Uterus (tissue), 4 donors: ENCODE results near the gene RASSF8. TPM values are rescaled to one million over a fixed set of nuclear protein-coding genes. Genes with fewer than 3 reads are reported as not detected.

ENCODE experiments used
- DNase-seq, 2 donors: peaks; one replicate each; pipeline ENCODE4 v3.0.0-alpha.2; 2019 to 2020
- H3K27ac ChIP-seq, 2 donors: fragments of 200-600 bp; sonication (generic); 1 replicate in 1 of 2; 2 replicates in 1 of 2; pipeline ENCODE4 v1.5.1; 2016 to 2018
- H3K27me3 ChIP-seq, 2 donors: fragments of 200-600 bp; sonication (generic); one replicate each; pipeline ENCODE4 v1.5.1; 2018 to 2019; ENCODE audit warnings: control low read depth in 1 of 2
- H3K36me3 ChIP-seq, 2 donors: fragments of 200-600 bp; sonication (generic); one replicate each; pipeline ENCODE4 v1.5.1; 2019; ENCODE audit warnings: control low read depth in 1 of 2
- H3K4me1 ChIP-seq, 2 donors: fragments of 200-600 bp; sonication (generic); one replicate each; pipeline ENCODE4 v1.5.1; 2018 to 2019; ENCODE audit warnings: control low read depth in 1 of 2
- H3K4me3 ChIP-seq, 2 donors: fragments of 200-600 bp; sonication (generic); 1 replicate in 1 of 2; 2 replicates in 1 of 2; pipeline ENCODE4 v1.5.1; 2018 to 2019; ENCODE audit warnings: mild to moderate bottlenecking in 1 of 2
- H3K9me3 ChIP-seq, 2 donors: fragments of 200-600 bp; sonication (generic); one replicate each; pipeline ENCODE4 v1.5.1; 2019; ENCODE audit warnings: control low read depth in 1 of 2
- POLR2A ChIP-seq, 2 donors: fragments of 450-650 bp; IDR thresholded peaks; one replicate each; pipeline ENCODE4 v1.6.1; 2016; ENCODE audit warnings: antibody characterized with exemption in 2 of 2, mild to moderate bottlenecking in 1 of 2, moderate library complexity in 1 of 2
- intact Hi-C: fragments of 100-400 bp; cut with DNase I; formaldehyde crosslinking; loops from one replicate; pipeline ENCODE4 v1.15.1; 2023; ENCODE audit warnings: low total_unique reads
- total RNA-seq, 4 donors: library from RNA; depleted of rRNA in 3 of 4; stranded (reverse); fragments of >200 nt in 3 of 4; gene quantifications; one replicate each; pipeline versions ENCODE4 v1.1.0 to v1.2.4, GENCODE V29; 2014 to 2023
- TF ChIP-seq, protein P1 (sequence below), 4 experiments: fragments of 200-600 bp in 2 of 4; fragments of 450-650 bp in 2 of 4; sonication (generic) in 2 of 4; IDR thresholded peaks; one replicate each; pipeline ENCODE4 v1.5.1; 2016 to 2019; ENCODE audit warnings: antibody characterized with exemption in 4 of 4, mild to moderate bottlenecking in 2 of 4, moderate library complexity in 1 of 4
- donor health status: DM: yes; HTN: yes; CAD: no.

Gene RASSF8
- total RNA-seq, 4 donors from 2014 or later = 54.1 to 174 (median 119) TPM

DNA sequence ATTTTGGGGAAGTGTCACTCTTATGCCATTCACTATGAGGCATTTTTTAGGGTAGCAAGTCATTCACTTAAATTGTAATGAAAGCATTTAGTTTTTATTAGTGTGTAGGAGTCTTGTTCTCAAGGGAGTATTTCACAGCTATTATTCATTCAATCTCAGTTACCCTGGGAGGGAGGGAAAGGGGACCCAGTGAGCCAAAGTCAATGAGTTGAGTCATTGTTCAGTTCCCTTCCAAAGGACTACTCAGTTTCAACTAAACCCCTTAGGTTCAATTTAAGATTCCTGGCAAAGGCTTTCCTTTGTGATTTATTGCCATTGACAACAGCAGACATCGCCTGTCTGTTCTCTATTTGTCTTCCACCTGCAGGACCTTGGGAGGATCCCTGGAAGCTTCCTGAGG, 29.3 kb upstream of the RASSF8 start:
- Histone ChIP-seq H3K27ac (no peak overlapping the region), H3K4me3 (no peak overlapping the region), H3K4me1 (no peaks in the 10 kb centered on the region), H3K27me3 (no peaks in the 10 kb centered on the region), H3K36me3 (no peaks in the 10 kb centered on the region), H3K9me3 (no peaks in the 10 kb centered on the region)
- DNase-seq = no peak
- intact Hi-C loops = no loop called here
- TF ChIP-seq, protein P1, sequence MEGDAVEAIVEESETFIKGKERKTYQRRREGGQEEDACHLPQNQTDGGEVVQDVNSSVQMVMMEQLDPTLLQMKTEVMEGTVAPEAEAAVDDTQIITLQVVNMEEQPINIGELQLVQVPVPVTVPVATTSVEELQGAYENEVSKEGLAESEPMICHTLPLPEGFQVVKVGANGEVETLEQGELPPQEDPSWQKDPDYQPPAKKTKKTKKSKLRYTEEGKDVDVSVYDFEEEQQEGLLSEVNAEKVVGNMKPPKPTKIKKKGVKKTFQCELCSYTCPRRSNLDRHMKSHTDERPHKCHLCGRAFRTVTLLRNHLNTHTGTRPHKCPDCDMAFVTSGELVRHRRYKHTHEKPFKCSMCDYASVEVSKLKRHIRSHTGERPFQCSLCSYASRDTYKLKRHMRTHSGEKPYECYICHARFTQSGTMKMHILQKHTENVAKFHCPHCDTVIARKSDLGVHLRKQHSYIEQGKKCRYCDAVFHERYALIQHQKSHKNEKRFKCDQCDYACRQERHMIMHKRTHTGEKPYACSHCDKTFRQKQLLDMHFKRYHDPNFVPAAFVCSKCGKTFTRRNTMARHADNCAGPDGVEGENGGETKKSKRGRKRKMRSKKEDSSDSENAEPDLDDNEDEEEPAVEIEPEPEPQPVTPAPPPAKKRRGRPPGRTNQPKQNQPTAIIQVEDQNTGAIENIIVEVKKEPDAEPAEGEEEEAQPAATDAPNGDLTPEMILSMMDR (IDR thresholded peaks at IDR 0.05) = no peak
- TF ChIP-seq POLR2A (IDR thresholded peaks at IDR 0.05) = no peak

DNA sequence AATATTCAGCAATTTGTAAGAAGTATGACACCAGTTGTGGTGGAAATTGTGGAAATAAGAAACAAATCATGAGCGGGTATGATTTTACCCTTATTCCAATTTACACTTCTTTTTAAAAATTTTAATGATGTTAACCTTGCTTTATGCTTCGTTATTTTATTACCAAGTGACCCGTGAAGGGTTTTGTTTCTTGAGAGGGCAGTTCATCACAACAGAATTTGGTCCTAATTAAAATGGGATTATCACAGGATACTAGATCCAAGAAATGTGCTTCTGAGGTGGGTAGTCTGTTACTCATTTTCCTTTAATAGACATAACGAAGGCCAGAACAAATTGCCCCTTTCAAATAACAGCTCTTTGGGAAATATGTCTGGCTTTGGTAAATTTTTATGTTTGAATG, 25.5 kb upstream of the RASSF8 start:
- DNase-seq = no peak
- Histone ChIP-seq H3K27me3 (no peaks in the 10 kb centered on the region), H3K36me3 (no peaks in the 10 kb centered on the region), H3K9me3 (no peaks in the 10 kb centered on the region), H3K4me3 (no peak overlapping the region), H3K27ac (no peak overlapping the region), H3K4me1 (no peaks in the 10 kb centered on the region)
- no peak for TF ChIP-seq POLR2A (IDR thresholded peaks at IDR 0.05)
- TF ChIP-seq, protein P1 (IDR thresholded peaks at IDR 0.05) = no peak
- intact Hi-C loops = no loop called here

DNA sequence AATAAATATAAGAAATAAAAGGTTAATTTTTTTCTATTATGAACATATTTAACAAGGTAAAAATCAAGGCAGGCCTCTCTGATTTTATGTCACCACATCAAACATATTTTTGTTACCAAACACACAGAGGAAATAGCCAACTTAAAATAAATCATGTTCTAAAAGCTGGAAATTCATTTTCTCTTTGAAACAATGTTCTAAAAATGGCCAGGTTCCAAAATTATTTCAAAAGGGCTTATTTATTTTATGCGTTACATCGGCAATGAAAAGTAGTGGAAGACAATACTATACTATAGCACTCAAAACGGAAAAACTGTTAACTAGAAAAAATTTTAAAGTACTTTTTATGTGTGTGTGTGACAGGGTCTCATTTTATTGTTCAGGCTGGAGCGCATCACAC, 24.0 kb upstream of the RASSF8 start:
- intact Hi-C loops = no loop called here
- no peaks in the 10 kb centered on the region for H3K27me3 ChIP-seq
- no peaks in the 10 kb centered on the region for H3K4me1 ChIP-seq
- H3K36me3 ChIP-seq = no peaks in the 10 kb centered on the region
- no peak for DNase-seq
- no peak overlapping the region for H3K27ac ChIP-seq
- no peaks in the 10 kb centered on the region for H3K9me3 ChIP-seq
- H3K4me3 ChIP-seq = no peak overlapping the region
- TF ChIP-seq POLR2A (IDR thresholded peaks at IDR 0.05) = no peak
- TF ChIP-seq, protein P1 (IDR thresholded peaks at IDR 0.05) = no peak

- Histone ChIP-seq H3K9me3 (no peaks in the 10 kb centered on the region), H3K4me3 (no peak overlapping the region), H3K36me3 (no peaks in the 10 kb centered on the region), H3K4me1 (no peaks in the 10 kb centered on the region), H3K27ac (no peak overlapping the region), H3K27me3 (no peaks in the 10 kb centered on the region)
- DNase-seq = no peak
- TF ChIP-seq POLR2A (IDR thresholded peaks at IDR 0.05) = no peak
- TF ChIP-seq, protein P1 (IDR thresholded peaks at IDR 0.05) = no peak
- intact Hi-C loops = no loop called here
Measured at GRCh38 chr12:25935355-25936144, 22.9 kb upstream of the RASSF8 start.

GRCh38 chr12:25937096-25937495, 21.4 kb upstream of the RASSF8 start:
- no peaks in the 10 kb centered on the region for H3K9me3 ChIP-seq
- no peak overlapping the region for H3K4me3 ChIP-seq
- H3K27me3 ChIP-seq = no peaks in the 10 kb centered on the region
- H3K27ac ChIP-seq = no peak overlapping the region
- TF ChIP-seq, protein P1 (IDR thresholded peaks at IDR 0.05) = no peak
- no peak for TF ChIP-seq POLR2A (IDR thresholded peaks at IDR 0.05)
- intact Hi-C loops = no loop called here
- no peaks in the 10 kb centered on the region for H3K36me3 ChIP-seq
- H3K4me1 ChIP-seq = no peaks in the 10 kb centered on the region
- DNase-seq = no peak
